Prostate gland (tissue), 2 donors: Measurements from ENCODE around the gene PRKAG2. TPM values are rescaled to one million over a fixed set of nuclear protein-coding genes. Genes with fewer than 3 reads are reported as not detected.

ENCODE experiments used
- DNase-seq: peaks from one replicate; pipeline ENCODE4 v3.0.0-alpha.2; 2019; ENCODE audit warnings: low spot score
- H3K27ac ChIP-seq, 2 donors: fragments of 200-600 bp; sonication (generic); 2 replicates each; pipeline ENCODE4 v1.5.1; 2017 to 2019
- H3K27me3 ChIP-seq: fragments of 200-600 bp; sonication (generic); replicated peaks from 2 replicates; pipeline ENCODE4 v1.5.1; 2019; ENCODE audit not compliant: insufficient read depth
- H3K36me3 ChIP-seq, 2 donors: fragments of 200-600 bp; sonication (generic); 1 replicate in 1 of 2; 2 replicates in 1 of 2; pipeline versions ENCODE4 v1.5.1 to v1.8.1; 2017 to 2019
- H3K4me1 ChIP-seq: fragments of 200-600 bp; sonication (generic); replicated peaks from 2 replicates; pipeline ENCODE4 v1.5.1; 2019
- H3K4me3 ChIP-seq, 2 donors: fragments of 200-600 bp; sonication (generic); 2 replicates each; pipeline ENCODE4 v1.5.1; 2017 to 2019
- H3K9me3 ChIP-seq: fragments of 200-600 bp; sonication (generic); 2 replicates; pipeline ENCODE4 v1.5.1; 2017
- CTCF ChIP-seq, 4 experiments: fragments of 200-600 bp in 2 of 4; fragments of 450-650 bp in 2 of 4; sonication (generic) in 2 of 4; IDR thresholded peaks; 1 replicate in 3 of 4; 2 replicates in 1 of 4; pipeline ENCODE4 v1.5.1; 2016 to 2019; ENCODE audit warnings: antibody characterized with exemption in 4 of 4, mild to moderate bottlenecking in 2 of 4, moderate library complexity in 2 of 4
- POLR2A ChIP-seq: fragments of 450-650 bp; IDR thresholded peaks from one replicate; pipeline ENCODE4 v1.6.1; 2016; ENCODE audit warnings: antibody characterized with exemption, mild to moderate bottlenecking
- POLR2AphosphoS5 ChIP-seq: sonication (generic); formaldehyde crosslinking; IDR thresholded peaks from one replicate; pipeline ENCODE4 v1.6.1; 2017; ENCODE audit warnings: antibody characterized with exemption
- WGBS: methylation state at CpG from one replicate; pipeline ENCODE4 v1.1.5; 2018; 5-methylcytosine and 5-hydroxymethylcytosine counted together
- intact Hi-C: fragments of 100-400 bp; cut with DNase I; formaldehyde crosslinking; loops from one replicate; pipeline ENCODE4 v1.14.2; 2022
- total RNA-seq, 2 donors: library from RNA; depleted of rRNA; stranded (reverse); fragments of >200 nt; gene quantifications; one replicate each; pipeline ENCODE4 v1.1.0, GENCODE V29; 2016

PRKAG2 gene
- total RNA-seq, 2 donors from 2014 or later: 31.6 to 38.1 TPM

- no peak overlapping the region for H3K4me3 ChIP-seq
- H3K9me3 ChIP-seq: no peaks in the 10 kb centered on the region
- H3K36me3 ChIP-seq: no peaks in the 10 kb centered on the region
- 96% methylated on average over 21 of the region's 21 CpGs for WGBS
- intact Hi-C loops: no loop called here
- peaks cover 1% of the 10 kb centered on the region for H3K4me1 ChIP-seq
- no peaks in the 10 kb centered on the region for H3K27me3 ChIP-seq
- no peak for DNase-seq
- H3K27ac ChIP-seq: no peak overlapping the region
- TF ChIP-seq POLR2A (no peak), POLR2AphosphoS5 (no peak), CTCF (IDR thresholded peaks at IDR 0.05) (no peak)
Measured at GRCh38 chr7:151862606-151863381, 14.1 kb downstream of the PRKAG2 start.

DNA sequence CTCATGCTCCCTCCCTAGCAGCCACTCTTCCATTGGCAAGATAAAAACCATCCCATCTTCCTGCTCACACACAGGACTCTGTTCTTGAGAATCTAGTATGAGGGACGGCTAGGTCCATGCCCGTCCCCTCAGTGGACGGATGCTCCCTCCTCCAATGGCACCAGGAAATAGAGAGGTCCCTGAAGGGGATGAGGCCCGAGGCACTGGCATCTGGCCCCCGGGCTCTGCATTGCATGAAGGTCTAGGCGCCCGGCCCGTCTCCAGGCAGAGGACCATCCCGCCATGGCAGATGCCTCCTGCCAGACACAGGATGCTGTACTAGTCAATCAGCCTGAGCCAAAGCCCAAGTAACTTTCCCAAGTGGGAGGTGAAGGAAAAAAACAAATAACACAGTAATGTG, 15.0 kb downstream of the PRKAG2 start:
- DNase-seq: no peak
- Histone ChIP-seq H3K27me3 (no peaks in the 10 kb centered on the region), H3K4me1 (no peaks in the 10 kb centered on the region), H3K9me3 (no peaks in the 10 kb centered on the region), H3K36me3 (no peaks in the 10 kb centered on the region), H3K4me3 (no peak overlapping the region), H3K27ac (no peak overlapping the region)
- TF ChIP-seq POLR2AphosphoS5 (no peak), POLR2A (no peak), CTCF (IDR thresholded peaks at IDR 0.05) (no peak)
- WGBS: 93% methylated on average over 9 of the region's 9 CpGs
- intact Hi-C loops: no loop called here

DNA sequence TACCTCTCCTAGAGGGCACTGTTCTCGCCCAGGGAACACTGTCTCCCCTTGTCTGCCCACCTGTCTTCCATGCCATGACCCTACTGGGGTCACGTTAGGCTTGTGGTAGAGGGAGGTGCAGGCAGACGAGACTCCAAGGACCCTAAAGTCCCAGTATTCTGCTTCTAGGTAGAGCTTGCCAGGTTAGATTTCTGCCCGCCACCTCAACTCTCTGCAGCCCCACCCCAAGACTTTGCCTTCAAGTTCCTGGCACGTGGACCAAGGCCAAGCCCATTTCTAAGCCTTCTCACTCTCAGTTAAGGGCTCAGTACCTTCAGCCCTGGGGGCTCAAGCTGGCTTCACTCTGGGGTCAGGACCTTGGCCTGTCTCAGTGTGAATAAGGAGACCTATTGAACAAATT, 16.1 kb downstream of the PRKAG2 start:
- no peaks in the 10 kb centered on the region for H3K27me3 ChIP-seq
- TF ChIP-seq POLR2AphosphoS5 (no peak), CTCF (IDR thresholded peaks at IDR 0.05) (no peak), POLR2A (no peak)
- intact Hi-C loops: no loop called here
- 89% methylated on average over 5 of the region's 5 CpGs for WGBS
- no peak overlapping the region for H3K27ac ChIP-seq
- H3K4me3 ChIP-seq: no peak overlapping the region
- H3K4me1 ChIP-seq: no peaks in the 10 kb centered on the region
- no peak for DNase-seq
- H3K9me3 ChIP-seq: no peaks in the 10 kb centered on the region
- no peaks in the 10 kb centered on the region for H3K36me3 ChIP-seq

- H3K9me3 ChIP-seq: no peaks in the 10 kb centered on the region
- no peak overlapping the region for H3K27ac ChIP-seq
- DNase-seq: no peak
- no peaks in the 10 kb centered on the region for H3K4me1 ChIP-seq
- no peaks in the 10 kb centered on the region for H3K27me3 ChIP-seq
- no peak for TF ChIP-seq POLR2AphosphoS5
- no peaks in the 10 kb centered on the region for H3K36me3 ChIP-seq
- 93% methylated on average over 15 of the region's 15 CpGs for WGBS
- H3K4me3 ChIP-seq: no peak overlapping the region
- intact Hi-C loops: no loop called here
Measured at GRCh38 chr7:151859948-151860685, 16.8 kb downstream of the PRKAG2 start.

GRCh38 chr7:151859111-151859947, 17.6 kb downstream of the PRKAG2 start:
- intact Hi-C loops: no loop called here
- H3K4me1 ChIP-seq: no peaks in the 10 kb centered on the region
- no peaks in the 10 kb centered on the region for H3K36me3 ChIP-seq
- TF ChIP-seq POLR2A: no peak
- TF ChIP-seq POLR2AphosphoS5: no peak
- no peak for TF ChIP-seq CTCF (IDR thresholded peaks at IDR 0.05)
- H3K9me3 ChIP-seq: no peaks in the 10 kb centered on the region
- H3K4me3 ChIP-seq: no peak overlapping the region
- H3K27me3 ChIP-seq: no peaks in the 10 kb centered on the region
- no peak for DNase-seq
- H3K27ac ChIP-seq: no peak overlapping the region
- WGBS: 78% methylated on average over 28 of the region's 28 CpGs
